Limb (tissue), 2 donors: ENCODE data around the gene MAGEF1.

Source experiments
- DNase-seq, 2 donors: peaks; one replicate each; pipeline ENCODE4 v3.0.0-alpha.2; 2016; ENCODE audit errors: extremely low spot score in 2 of 2

The MAGEF1 gene, protein sequence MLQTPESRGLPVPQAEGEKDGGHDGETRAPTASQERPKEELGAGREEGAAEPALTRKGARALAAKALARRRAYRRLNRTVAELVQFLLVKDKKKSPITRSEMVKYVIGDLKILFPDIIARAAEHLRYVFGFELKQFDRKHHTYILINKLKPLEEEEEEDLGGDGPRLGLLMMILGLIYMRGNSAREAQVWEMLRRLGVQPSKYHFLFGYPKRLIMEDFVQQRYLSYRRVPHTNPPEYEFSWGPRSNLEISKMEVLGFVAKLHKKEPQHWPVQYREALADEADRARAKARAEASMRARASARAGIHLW

DNA sequence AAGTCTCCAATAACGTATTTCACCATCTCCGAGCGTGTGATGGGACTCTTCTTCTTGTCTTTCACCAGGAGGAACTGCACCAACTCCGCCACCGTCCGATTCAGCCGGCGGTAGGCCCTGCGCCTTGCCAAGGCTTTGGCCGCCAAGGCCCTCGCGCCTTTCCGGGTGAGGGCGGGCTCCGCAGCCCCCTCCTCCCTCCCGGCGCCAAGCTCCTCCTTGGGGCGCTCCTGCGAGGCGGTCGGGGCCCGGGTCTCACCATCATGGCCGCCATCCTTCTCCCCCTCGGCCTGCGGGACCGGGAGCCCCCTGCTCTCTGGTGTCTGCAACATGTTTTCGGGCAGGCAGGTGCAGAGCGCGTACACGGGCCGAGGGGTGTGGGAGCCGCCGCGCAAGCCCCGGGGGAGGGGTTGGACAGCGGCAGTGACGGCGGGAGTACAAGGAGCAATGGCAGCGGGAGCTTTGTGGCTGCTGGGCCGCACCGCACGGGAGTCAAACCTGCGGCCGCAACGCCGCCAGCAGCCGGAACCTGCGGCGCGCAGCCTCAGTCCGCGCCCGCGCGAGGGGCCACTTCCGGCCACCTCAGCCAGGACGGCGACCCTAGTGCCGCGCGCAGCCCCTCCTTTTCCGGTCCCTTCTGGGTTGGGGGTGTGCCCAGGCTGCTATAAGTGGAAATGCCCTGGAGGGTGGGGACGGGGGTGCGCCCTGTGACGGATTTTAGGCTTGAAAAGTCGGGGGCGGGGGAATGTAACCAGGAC, at the start of gene MAGEF1:
MAGEF1 (minus strand) TSS at position 572 of the 755 bp plus-strand sequence; CDS start at position 329, 243 bp downstream.
- peak; percentile 89 to 91 for DNase-seq

DNA sequence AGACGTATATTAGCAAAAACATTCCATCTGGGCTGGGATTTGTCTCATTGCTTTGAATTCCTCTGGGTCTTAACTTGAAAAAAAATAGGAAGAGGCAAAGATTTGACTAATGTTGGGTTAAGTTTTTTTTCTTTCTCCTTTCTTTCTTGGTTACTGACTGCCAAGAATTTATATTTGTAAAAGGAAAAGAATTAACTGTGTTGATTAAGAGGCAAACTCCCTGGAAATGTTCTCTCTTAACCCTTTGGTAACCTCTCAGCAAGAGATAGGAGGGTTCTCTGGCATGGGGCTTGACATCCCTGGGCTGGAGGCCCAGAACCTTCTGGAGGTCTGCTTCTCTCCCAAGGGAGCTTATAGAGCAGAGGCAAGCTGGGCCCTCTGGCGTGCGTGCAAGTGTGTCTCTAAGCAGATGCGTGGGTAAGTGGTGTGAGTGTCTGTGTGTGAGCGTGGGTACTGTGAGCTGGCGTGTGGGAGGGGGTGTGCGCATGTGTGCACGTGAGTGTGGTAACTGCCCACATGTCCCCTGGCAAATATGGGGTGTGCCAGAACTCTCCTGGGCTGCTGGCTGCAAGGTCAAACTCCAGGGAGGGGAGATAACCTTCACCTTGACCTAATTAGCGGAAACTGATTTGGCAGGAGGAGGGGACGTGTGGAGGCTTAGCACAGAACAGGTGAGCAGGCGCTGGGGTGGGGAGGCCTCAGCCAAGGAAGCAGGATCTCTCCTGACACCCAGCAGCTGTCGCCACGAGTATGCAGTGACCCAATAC, 49.4 kb upstream of the MAGEF1 start:
- DNase-seq: no peak

DNA sequence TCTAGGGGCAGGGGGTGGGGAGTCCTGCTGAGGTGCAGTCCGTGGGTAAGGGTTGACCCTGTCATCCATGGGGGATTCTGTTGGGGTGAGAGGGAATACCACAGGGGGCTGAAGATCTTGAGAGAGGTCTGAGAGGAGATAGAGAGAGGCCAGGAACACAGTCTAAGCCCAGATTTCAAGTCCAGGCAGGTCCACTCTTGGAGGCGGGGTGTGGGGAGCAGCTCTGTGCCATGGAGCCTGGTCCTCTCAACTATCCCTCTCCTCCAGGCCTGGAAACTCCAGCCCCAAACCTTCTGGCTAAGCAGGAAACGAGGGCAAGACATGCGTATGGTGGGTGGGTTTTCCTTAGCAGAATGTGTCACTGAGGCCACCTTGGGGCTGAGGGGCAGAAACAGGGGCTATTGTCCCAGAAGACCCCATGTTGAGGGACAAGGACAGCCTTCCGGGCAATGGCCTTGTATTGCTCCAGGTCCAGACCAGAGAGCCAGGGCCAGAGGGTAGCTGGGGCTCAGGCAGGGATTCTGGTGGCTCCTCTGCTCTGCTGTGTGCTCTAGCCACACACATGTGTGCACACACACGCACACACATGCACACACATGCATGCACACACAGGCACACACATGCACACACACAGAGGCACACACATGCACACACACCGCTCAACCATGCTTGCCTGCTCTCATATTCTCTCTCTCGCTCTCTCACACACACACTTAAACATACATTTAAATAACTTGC, 48.6 kb upstream of the MAGEF1 start:
- peak in 1 of 2 donors; percentile 67 for DNase-seq

DNA sequence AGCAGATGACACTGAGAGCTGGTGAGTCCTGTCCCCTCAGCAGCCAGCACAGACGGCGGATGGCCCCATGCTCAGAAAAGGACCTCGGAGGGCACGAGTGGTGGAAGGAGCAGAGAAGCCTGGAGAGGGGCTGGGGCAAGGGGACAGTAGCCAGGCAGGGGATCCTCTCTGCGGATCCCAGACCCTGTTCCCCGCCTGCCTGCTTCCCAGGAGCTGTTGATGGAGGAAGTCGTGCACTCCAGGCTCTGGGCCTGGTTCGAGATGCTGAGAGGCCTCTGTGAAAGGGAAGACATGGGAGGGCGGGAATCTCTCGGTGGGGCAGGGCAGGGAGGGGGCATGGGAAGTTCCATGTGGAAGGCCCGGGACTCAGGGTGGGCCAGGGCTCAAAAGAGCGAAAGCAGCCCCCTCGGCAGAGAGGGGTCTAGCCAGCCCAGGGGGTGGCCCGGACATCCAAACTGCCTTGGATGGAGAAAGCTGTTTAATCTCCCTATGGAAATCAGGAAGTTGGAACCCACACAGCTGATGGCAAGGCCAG, 47.9 kb upstream of the MAGEF1 start:
- no peak for DNase-seq

DNA sequence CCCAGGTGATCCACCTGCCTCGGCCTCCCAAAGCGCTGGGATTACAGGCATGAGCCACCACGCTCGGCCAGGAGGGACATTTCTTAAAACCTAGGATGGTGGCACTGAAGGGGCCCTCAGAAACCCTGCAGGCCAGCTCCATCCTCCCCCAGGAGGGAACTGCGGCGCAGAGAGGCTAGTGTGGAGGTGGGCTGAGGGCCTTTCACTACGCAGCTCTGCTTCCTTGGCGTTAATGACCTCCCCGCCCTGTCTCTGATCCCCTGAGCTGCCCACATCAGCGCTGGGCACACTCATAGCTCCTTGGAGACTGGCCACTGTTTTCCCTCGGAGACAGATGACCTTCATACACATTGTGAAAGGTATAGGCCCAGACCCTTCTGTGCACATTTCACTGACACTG, 46.2 kb upstream of the MAGEF1 start:
- DNase-seq: no peak

DNA sequence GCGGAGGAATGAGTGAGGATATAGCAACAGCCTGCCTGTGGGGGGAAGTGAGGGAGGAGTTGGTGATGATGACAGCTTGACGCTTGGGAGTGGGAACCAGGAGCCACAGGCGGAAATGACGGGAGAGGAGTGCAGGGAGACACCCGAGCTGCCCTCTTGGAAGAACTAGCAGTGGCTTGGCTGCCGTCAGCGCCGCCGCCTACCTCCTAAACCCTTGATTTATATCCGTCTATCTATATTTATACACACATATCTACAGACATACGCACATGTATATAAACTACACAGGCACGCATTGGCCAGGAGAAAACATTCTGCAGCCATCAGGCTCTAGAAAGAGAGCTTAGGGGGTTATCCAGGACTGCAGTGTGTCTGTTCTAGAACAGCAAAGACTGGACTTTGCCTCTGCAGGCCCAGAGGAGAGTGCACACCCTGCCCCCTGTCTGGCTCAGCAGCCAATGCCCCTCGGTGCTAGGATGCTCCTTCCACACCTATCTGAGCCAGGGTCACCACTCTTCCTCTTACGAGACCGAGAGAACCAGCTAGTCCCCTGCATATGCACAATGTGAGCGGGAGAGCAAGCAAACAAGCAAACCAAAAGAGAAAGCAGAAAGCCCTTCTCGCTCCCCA, 45.3 kb upstream of the MAGEF1 start:
- peak; percentile 74 to 89 for DNase-seq

DNA sequence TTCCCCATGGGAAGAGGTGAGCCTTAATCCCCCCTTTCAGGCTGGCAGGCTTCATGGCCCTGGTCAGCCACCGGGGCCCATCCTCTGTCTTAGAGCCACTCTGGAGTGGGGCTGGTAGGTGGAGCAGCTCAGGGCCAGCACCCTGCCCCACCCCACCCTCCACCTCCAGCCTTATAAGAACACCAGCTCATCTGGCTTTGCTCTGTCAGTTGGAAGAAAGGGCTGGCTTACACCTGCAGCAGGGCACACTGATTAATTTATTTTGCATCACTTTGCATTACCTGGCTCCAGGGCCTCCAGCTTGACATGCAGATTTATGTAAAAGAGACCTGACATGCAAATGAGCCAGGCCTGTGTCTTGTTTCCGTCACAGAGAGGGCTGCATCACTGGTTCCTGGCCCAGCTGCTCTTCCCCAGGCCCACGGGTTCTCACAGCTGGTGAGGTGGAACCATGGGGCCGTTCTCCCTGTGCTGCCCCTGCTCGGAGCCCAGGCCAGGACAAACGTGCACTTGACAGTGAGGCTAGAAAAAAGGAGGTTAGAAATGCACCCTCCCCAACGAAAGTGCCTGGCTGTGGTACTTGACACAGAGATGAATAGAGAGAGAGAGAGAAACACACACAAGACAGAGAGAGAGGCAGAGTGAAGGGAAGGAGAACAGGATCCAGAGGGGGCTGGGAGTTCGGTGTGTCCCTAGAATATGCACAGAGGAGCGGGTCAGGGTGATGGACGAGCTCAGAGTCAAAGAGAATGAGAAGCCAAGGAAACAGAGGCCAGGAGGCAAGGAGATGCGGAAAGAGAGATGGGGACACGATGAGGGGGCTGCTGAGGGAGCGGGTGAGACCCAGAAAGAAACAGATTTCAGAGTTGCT, 44.5 kb upstream of the MAGEF1 start:
- no peak for DNase-seq

DNA sequence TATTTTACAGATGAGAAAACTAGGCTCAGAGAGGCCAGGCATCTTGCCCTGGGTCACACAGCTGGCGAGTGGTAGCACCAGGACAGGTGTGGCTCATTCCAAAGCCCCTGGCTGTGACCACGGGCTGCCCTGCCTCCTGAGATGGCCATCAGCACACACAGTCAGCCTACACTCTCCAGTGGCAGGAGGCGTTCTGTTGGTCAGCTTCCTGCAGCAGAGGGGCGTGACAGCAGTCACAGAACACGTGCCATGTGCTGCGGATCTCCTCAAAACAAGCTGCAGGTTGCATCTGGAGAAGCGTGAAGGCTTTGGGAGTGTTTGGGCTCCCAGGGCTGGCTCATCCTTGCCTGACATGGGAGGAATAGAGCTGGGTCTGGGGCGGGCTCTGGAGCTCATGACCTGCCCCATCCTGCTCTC, 43.5 kb upstream of the MAGEF1 start:
- DNase-seq: no peak

DNA sequence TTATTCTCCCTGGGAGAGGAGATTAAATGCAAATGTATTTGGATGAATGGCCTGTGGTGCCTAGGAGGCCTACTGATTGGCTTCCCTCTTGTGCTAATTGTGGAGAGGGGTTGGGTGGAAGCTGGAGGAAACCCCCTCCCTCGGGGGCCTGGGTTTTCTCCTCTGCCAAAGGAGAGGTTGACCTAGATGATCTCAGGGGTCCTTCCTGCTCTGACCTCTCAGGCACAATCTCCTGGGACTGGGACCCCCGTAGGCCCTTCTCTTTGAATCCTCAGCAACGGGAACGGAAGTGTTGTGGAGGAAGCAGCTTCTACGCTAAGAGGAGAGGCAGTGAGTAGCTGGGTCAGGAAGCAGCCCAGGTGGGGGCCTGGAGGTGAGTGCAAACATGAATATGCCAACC, 40.5 kb upstream of the MAGEF1 start:
- no peak for DNase-seq

DNA sequence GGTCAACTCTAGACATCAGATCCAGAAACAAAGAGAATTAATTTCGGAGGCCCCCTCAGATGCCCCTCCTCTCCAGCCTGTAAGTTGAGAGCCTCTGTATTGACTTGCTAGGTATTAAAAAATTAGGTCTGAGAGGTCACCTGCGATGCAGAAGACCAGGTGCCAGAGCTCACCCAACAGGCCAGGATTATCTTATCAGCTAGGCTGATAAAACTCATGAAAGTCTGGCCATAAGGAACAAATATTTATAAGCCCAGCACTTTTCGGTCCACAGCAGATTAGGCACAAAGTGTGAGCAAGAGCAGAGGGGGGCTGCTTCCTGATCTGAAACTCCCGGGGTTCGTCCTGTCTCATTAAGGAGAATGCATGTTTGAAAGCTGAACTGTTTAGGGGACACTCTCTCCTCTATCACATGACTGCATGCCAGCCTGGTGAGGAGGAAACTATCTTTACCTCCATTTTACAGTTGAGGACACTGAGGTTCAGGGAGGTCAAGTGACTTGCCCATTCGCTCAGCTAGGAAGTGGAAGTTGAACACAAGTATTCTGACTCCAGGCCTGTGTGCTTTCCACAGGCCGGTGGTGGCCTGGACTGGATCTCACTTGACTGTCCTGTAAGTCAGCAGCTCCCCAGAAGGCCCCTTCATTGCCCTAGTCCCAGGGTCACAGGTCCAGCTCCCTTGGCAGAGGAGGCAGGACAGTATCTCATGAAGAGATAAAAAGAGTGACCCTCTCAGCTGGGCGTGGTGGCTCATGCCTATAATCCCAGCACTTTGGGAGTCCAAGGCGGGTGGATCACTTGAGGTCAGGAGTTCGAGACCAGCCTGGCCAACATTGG, 39.6 kb upstream of the MAGEF1 start:
- no peak for DNase-seq

DNA sequence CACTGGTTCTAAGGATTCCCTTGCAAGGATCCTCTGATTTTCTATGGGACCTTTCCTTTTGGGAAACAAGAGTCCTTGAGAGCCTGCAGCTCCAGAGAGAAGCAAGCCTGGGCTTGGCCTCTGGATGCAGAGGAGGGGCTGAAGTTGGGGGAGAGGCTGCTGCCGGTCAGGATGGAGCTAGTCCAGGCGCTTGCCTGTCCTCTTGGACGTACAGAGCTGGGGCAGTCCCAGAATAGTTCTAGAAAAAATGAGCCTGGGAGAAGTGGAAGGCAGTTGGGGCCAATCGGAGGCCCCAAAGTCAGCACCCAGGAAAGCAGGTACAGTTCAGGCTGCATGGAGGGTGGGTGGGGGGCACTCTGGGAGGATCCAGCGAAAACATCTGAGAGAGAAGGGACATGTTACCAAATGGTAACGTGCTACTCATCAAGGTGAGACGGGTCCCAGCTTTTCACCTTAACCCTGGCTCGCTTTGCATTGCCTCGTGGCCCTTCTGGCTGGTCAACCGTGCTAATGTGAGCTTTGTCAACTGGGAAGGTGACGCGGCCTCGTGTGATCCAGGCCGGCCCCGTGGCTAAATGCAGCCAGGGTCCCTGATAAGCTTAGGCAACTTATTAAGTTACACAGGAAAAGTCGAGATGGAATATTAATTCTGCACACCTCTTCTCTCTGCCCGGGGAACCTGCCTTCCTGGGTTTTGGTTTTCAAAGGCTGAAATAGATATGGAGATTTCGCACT, 38.7 kb upstream of the MAGEF1 start:
- no peak for DNase-seq

DNA sequence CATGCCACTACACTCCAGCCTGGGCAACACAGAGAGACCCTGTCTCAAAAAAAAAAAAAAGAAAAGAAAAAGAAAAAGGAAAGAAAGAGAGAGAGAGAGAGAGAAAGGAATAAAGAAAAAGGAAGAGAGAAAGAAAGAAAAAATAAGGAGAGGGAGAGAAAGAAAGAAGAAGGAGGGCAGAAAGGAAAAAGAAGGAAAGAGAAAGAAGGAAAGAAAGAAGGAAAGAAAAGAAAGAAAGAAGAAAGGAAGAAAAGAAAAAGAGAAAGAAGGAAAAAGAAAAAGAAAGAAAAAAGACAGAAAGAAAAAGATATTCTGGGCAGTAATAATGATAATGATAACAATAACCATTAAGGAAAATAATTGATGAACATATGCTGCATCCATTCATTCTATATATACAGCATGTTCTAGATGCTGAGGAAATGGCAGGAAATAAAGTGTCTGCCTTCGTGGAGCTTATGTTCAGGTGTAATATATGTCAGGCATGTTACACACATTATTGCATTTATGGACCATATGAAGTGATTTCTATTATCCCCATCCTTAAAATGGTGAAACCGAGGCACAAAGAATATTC, 37.4 kb upstream of the MAGEF1 start:
- no peak for DNase-seq

DNA sequence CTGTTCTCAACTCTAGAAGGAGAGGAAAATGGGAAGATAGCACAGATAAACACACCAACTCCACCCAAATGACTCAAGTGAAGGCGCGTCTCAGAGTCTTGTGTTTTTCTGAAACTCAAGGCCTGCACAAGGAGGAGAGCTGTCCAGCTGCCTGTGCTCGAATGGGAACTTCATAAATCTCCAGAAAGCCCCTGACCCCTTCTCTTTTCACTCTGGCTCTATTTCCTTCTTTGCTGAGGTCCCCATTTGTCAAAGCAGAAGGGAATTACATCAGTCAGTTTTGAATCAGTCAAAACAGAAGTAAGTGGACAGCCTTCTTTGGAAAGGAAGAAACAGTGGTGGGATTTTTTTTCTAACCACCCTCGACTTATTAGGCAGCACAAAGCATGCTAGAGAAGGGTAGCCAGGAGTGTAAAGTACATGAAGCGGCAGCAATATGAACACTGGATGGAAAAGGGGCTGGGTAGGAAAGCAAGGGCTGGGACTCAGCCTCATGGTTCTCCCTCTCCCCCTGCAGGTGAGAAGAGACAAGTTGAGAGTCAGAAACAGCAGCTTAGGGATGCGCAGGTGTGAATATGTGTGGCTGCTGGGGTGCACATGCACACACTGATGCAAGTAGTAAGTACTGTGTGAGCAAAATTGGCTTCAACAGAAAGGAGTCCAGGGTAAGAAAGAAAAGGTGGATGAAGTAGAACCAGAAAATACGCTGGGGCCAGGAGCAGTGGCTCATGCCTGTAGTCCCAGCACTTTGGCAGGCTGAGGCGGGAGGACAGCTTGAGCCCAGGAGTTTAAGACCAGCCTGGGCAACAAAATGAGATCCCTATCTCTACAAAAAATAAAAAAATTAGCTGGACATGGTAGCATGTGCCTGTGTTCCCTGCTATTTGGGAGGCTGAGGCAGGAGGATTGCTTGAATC, 36.6 kb upstream of the MAGEF1 start:
- no peak for DNase-seq

DNA sequence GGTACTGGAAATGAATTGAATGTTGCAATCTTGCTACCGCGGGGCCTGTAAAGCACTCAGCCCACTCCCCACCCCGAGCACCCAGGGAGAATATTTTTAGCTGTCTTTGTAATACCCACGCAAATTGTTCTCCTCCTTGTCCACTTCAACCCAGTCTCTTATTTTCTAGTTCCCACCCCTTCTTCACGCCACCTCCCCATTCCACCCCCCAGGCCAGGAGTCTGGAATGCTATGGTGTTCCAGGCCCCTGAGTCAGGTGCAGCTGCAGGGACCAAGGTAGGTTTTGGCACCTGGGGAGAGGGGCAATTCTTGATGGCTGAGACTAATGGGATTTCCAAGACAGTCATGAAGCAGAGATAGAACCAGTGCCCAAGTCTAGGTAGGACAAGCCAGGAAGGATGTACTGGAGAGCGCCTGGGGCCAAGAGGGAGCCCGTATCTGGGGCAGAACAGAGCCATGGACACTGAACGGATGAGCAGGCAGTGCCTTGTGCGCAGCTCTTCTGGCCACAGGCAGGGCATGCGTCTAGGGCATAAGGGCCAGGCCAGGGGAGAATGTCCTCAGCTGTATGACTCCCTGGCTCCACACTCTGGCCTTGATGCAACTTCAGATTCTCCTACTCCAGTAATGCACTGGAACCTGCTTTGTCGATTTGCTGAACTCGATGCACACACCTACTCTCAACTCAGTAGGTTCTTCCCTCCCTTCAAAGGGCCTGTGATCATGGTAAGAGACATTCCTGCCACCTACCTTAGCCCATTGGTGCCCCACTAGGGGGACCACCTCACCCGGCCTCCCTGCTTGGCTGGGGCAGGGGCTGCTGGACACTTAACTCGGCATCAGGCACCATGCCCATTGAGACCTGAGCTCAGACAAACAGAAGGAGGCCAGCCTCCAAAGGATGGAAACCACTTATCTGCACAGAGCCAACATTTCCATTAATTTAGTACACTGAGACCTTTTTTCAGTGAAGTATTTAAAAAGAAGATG, 34.6 kb upstream of the MAGEF1 start:
- no peak for DNase-seq

DNA sequence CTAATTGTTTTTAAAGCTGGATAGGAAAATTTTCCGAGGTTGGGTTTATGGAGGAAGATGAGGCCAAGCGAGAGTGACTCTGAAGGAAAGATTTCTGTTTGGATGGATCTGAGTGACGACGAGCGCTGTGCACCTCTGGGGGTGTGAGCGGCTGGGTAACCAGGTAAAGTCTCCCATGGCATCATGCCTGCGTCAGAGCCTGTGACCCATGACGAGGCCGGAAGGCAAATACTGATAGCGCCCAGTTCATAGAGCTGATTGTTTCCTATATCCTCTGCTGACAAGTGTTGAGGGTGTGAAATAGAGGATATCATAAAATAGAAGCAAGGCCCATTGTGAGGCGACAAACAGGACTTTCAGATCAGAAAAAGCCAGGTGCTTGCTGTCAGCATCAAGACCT, 33.7 kb upstream of the MAGEF1 start:
- DNase-seq: no peak

DNA sequence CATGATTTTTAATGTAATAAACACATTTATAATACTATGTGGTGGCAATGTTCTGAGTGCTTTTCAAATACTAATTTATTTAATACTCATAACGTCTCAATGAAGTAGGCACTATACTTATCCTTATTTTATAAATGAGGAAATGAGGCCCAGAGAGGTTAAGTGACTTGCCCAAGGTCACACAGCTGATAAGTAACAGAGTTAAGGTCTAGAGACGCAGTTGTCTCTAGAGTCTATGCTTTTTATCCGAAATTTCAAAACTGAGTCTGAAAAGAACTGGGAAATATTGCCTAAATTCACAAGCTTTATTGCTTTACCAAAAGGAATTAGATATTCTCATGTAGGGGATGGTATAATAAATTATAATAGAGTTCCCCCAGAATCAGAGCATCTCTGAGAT, 31.4 kb upstream of the MAGEF1 start:
- DNase-seq: no peak
